Heart left ventricle (tissue), 16 donors: ENCODE data around the gene TPRG1. TPM values are rescaled to one million over a fixed set of nuclear protein-coding genes. Genes with fewer than 3 reads are reported as not detected.

Experiments
- ATAC-seq, 4 donors: fragments of 200-7000 bp; cut with Tn5 transposase; one replicate each; pipeline ENCODE4 v1.9.1; 2020 to 2022; ENCODE audit warnings: moderate library complexity in 4 of 4, mild to moderate bottlenecking in 3 of 4, moderate number of reproducible peaks in 1 of 4
- DNase-seq, 5 donors: peaks; one replicate each; pipeline ENCODE4 v3.0.0-alpha.2; 2020
- H3K27ac ChIP-seq, 12 donors: fragments of 200-600 bp; sonication (generic) in 4 of 12; one replicate each; pipeline versions ENCODE4 v1.5.0 to v1.8.0; 2016 to 2022; ENCODE audit warnings: mild to moderate bottlenecking in 2 of 12
- H3K27me3 ChIP-seq, 9 donors: fragments of 200-600 bp; sonication (generic) in 2 of 9; one replicate each; pipeline versions ENCODE4 v1.5.1 to v1.8.0; 2016 to 2022; ENCODE audit warnings: mild to moderate bottlenecking in 3 of 9
- H3K36me3 ChIP-seq, 9 donors: fragments of 200-600 bp; sonication (generic) in 2 of 9; one replicate each; pipeline versions ENCODE4 v1.5.0 to v1.8.0; 2018 to 2022; ENCODE audit warnings: mild to moderate bottlenecking in 2 of 9
- H3K4me1 ChIP-seq, 12 donors: fragments of 200-600 bp; sonication (generic) in 4 of 12; one replicate each; pipeline versions ENCODE4 v1.5.0 to v1.8.0; 2016 to 2022; ENCODE audit warnings: mild to moderate bottlenecking in 3 of 12
- H3K4me3 ChIP-seq, 12 donors: fragments of 200-600 bp; sonication (generic) in 4 of 12; one replicate each; pipeline versions ENCODE4 v1.5.0 to v1.8.0; 2017 to 2022; ENCODE audit warnings: mild to moderate bottlenecking in 9 of 12, moderate library complexity in 4 of 12
- H3K9me3 ChIP-seq, 12 donors: fragments of 200-600 bp; sonication (generic) in 4 of 12; one replicate each; pipeline versions ENCODE4 v1.5.0 to v1.8.0; 2016 to 2022; ENCODE audit warnings: mild to moderate bottlenecking in 1 of 12
- POLR2A ChIP-seq, 2 donors: fragments of 450-650 bp; IDR thresholded peaks; one replicate each; pipeline ENCODE4 v1.6.1; 2017; ENCODE audit warnings: antibody characterized with exemption in 2 of 2, mild to moderate bottlenecking in 2 of 2, moderate library complexity in 2 of 2
- WGBS, 4 donors: extraction: QIAGEN DNeasy Blood & Tissue Kit in 2 of 4; methylation state at CpG; one replicate each; pipeline versions ENCODE4 v1.1.5 to v1.1.7; 2013 to 2018; 5-methylcytosine and 5-hydroxymethylcytosine counted together
- intact Hi-C, 10 donors: fragments of 100-400 bp; cut with DNase I; formaldehyde crosslinking; loops; one replicate each; pipeline versions ENCODE4 v1.11.1 to v1.14.2; 2022
- polyA plus RNA-seq, 2 donors: library from polyadenylated mRNA; stranded (reverse); fragments of 200-250 nt; gene quantifications; one replicate each; pipeline ENCODE4 v1.2.3, GENCODE V29; 2013
- total RNA-seq, 9 donors: library from RNA; depleted of rRNA in 2 of 9; stranded (reverse); fragments of >200 nt in 2 of 9; fragmentation: NEBNext Ultra II Directional in 3 of 9; extraction: Animal tissue kit (Norgen Biotek cat#: 25700) in 3 of 9; gene quantifications; one replicate each; pipeline versions ENCODE4 v1.1.0 to v1.2.4, GENCODE V29; 2016 to 2023
- TF ChIP-seq, protein P1 (sequence below), 12 donors: fragments of 200-600 bp; sonication (generic) in 4 of 12; IDR thresholded peaks; one replicate each; pipeline versions ENCODE4 v1.5.0 to v1.8.0; 2018 to 2022; ENCODE audit warnings: antibody characterized with exemption in 12 of 12, mild to moderate bottlenecking in 5 of 12
- donor health status: ischemic (EF 13 %, LVEDD 7.1; RV severe dilation, severe dysfunction).
- donor health status: healthy with polysubstance abuse.
- donor health status: DM: no; HTN: yes; CAD: no.
- donor health status: DM: no; HTN: no; CAD: no.
- donor health status: ischemic (EF 25% LVEDD 6.9; RV normal size, moderate dysfunction).
- donor health status: ischemic (EF 25% LVEDD 5.7; RV mildly dilated, moderate dysfunction).
- donor health status: healthy.
- donor health status: DM: yes; HTN: yes; CAD: no.
- donor health status: ischemic (EF 35%, LVEDD 5.7; RV mildly dilated, moderate dysfunction).
- donor health status: nonischemic (EF 11% LVEDD 7.7; RV severe dilation, severe dysfunction).
- donor health status: DM: yes; HTN: yes; CAD: no.
- donor health status: PGD.
- donor health status: ischemic (EF 29% LVEDD 5.4; RV normal size, mild dysfunction).
- donor health status: nonischemic (EF 23%, LVEDD 6.1; RV moderate dilation, normal function).

Gene TPRG1
- total and polyA plus RNA-seq, 11 donors, result 0.13 to 9.5 (median 1.2) TPM

GRCh38 chr3:189233225-189233858 is 61.6 kb downstream of the TPRG1 start:
- WGBS, 4 donors, result 41 to 47% (median 42%) methylated on average over 5 of the region's 5 CpGs
- Histone ChIP-seq H3K4me3 (no peak overlapping the region), H3K9me3 (no peaks in the 10 kb centered on the region), H3K27me3 (no peaks in the 10 kb centered on the region), H3K4me1 (peaks cover 0 to 12% (median 0%) of the 10 kb centered on the region in 12 donors), H3K36me3 (no peaks in the 10 kb centered on the region), H3K27ac (no peak overlapping the region)
- TF ChIP-seq, protein P1, sequence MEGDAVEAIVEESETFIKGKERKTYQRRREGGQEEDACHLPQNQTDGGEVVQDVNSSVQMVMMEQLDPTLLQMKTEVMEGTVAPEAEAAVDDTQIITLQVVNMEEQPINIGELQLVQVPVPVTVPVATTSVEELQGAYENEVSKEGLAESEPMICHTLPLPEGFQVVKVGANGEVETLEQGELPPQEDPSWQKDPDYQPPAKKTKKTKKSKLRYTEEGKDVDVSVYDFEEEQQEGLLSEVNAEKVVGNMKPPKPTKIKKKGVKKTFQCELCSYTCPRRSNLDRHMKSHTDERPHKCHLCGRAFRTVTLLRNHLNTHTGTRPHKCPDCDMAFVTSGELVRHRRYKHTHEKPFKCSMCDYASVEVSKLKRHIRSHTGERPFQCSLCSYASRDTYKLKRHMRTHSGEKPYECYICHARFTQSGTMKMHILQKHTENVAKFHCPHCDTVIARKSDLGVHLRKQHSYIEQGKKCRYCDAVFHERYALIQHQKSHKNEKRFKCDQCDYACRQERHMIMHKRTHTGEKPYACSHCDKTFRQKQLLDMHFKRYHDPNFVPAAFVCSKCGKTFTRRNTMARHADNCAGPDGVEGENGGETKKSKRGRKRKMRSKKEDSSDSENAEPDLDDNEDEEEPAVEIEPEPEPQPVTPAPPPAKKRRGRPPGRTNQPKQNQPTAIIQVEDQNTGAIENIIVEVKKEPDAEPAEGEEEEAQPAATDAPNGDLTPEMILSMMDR (IDR thresholded peaks at IDR 0.05), result peak; percentile 45 to 70 (median 57)
- no peak for TF ChIP-seq POLR2A (IDR thresholded peaks at IDR 0.05)
- DNase-seq, result peak in 4 of 5 donors; percentile 33 to 66 (median 52)
- intact Hi-C loops, result loop anchor here in 5 of 10 donors (2.0 to 10.0 kb wide), 4 partner anchors 279 to 1499 kb away; no protein-coding TSS in a partner anchor
- peak; percentile 61 to 88 (median 82) for ATAC-seq

DNA sequence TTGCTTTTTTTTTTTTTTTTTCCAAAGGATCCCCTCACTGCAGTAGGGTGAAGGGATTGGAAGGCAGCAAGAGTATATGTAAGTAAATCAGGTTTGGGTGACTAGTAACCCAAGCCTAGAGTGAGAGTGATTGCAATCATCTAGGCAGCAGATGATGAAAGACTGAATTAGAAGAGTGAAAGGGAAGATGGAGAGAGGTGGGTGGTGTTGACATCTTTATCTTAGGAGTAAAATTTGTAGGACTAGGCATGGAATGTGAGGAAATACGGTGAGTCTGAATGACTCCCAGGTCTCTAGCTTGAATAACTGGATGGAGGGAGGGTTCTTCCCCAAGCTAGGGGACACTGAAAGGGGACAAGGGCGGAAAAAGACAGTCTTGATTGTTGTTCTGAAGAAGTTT is 63.4 kb downstream of the TPRG1 start:
- 65 to 75% (median 71%) methylated on average over 2 of the region's 2 CpGs for WGBS, 4 donors
- TF ChIP-seq, protein P1 (IDR thresholded peaks at IDR 0.05), result no peak
- no peak for TF ChIP-seq POLR2A (IDR thresholded peaks at IDR 0.05)
- no peak overlapping the region for H3K4me3 ChIP-seq
- ATAC-seq (no peak), DNase-seq (no peak)
- intact Hi-C loops, result loop anchor here in 1 of 10 donors (10.0 kb wide), 2 partner anchors 280 to 1500 kb away; no protein-coding TSS in a partner anchor
- H3K9me3 ChIP-seq, result no peaks in the 10 kb centered on the region
- no peaks in the 10 kb centered on the region for H3K27me3 ChIP-seq
- H3K27ac ChIP-seq, result no peak overlapping the region
- H3K4me1 ChIP-seq, result peaks cover 0 to 12% (median 0%) of the 10 kb centered on the region in 12 donors
- no peaks in the 10 kb centered on the region for H3K36me3 ChIP-seq

- Histone ChIP-seq H3K36me3 (no peaks in the 10 kb centered on the region), H3K27me3 (no peaks in the 10 kb centered on the region), H3K27ac (no peak overlapping the region), H3K4me1 (peaks cover 0 to 12% (median 0%) of the 10 kb centered on the region in 12 donors), H3K9me3 (no peaks in the 10 kb centered on the region), H3K4me3 (no peak overlapping the region)
- intact Hi-C loops, result loop anchor here in 1 of 10 donors (10.0 kb wide), 2 partner anchors 282 to 1502 kb away; no protein-coding TSS in a partner anchor
- DNase-seq, result no peak
- TF ChIP-seq POLR2A (IDR thresholded peaks at IDR 0.05), result no peak
- TF ChIP-seq, protein P1 (IDR thresholded peaks at IDR 0.05), result no peak
- no peak for ATAC-seq
Observed at GRCh38 chr3:189236352-189236751, 64.6 kb downstream of the TPRG1 start.

DNA sequence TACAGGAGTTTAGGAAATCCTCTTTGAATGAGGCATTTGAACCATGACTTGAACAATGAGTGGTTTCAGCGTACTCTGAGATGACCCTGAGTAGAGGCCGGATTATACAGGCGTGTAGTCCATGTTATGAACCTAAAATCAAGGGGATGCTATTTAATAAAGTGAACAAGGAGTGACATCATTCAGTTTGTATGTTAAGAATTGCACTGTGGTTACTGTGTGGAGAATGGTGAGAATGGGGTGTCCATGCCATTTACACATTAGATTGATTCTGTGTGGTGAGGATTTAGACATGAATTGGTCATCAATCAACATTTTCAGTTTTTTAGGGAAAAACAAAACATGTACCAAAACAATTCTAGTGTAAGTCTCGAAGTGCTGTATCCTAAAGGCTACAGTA is 65.8 kb downstream of the TPRG1 start:
- no peak for ATAC-seq
- intact Hi-C loops, result loop anchor here in 1 of 10 donors (10.0 kb wide), 2 partner anchors 283 to 1503 kb away; no protein-coding TSS in a partner anchor
- whole genome bisulfite sequencing, 4 donors, result 81 to 87% (median 83%) methylated on average over 4 of the region's 4 CpGs

More for the DNA sequence above, 65.8 kb downstream of the TPRG1 start:
- Histone ChIP-seq H3K4me1 (peaks cover 0 to 12% (median 0%) of the 10 kb centered on the region in 12 donors), H3K9me3 (no peaks in the 10 kb centered on the region), H3K36me3 (no peaks in the 10 kb centered on the region), H3K27me3 (no peaks in the 10 kb centered on the region), H3K4me3 (no peak overlapping the region), H3K27ac (no peak overlapping the region)
- TF ChIP-seq, protein P1 (IDR thresholded peaks at IDR 0.05), result no peak
- no peak for TF ChIP-seq POLR2A (IDR thresholded peaks at IDR 0.05)
- no peak for DNase-seq
